ENCODE measurements around the gene TCF7L2. TPM values are rescaled to one million over a fixed set of nuclear protein-coding genes. Genes with fewer than 3 reads are reported as not detected.
A peak's percentile ranks its signal among the peaks of the same experiment; 100 is the strongest.

Gene TCF7L2
- total RNA-seq, 3 donors from 2014 or later, result 33.1 to 44.2 (median 34.1) TPM

DNA sequence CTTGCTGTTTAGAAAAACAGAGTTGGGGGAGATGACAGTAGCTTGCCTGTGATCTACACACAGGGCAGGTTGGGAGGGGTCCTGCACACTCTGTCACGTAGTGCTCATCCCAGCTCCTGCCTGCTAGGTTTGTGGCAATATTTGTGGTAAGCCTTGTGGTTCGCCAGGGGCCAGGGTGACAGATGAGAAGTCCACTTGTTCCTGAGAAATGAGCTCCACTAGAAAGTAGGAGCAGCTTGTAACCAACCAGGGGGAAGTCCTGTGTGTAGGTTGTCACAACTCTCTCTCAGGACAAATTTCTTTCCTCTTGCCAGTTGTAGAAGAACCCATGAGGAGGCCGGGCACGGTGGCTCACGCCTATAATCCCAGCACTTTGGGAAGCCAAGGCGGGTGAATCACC, 147.0 kb downstream of the TCF7L2 start:
- no peaks in the 10 kb centered on the region for H3K27me3 ChIP-seq
- H3K27ac ChIP-seq, result peak overlapping the region; percentile 69 to 81
- intact Hi-C loops (cut with DNase I; ENCODE audit: low total_unique reads), result no loop called here
- no peaks in the 10 kb centered on the region for H3K36me3 ChIP-seq
- peaks cover 0 to 8% of the 10 kb centered on the region in 2 donors for H3K4me1 ChIP-seq
- no peak overlapping the region for H3K4me3 ChIP-seq
- no peak for TF ChIP-seq POLR2AphosphoS5 (IDR thresholded peaks at IDR 0.05)
- TF ChIP-seq POLR2A (IDR thresholded peaks at IDR 0.05), result no peak
- TF ChIP-seq, protein P1, sequence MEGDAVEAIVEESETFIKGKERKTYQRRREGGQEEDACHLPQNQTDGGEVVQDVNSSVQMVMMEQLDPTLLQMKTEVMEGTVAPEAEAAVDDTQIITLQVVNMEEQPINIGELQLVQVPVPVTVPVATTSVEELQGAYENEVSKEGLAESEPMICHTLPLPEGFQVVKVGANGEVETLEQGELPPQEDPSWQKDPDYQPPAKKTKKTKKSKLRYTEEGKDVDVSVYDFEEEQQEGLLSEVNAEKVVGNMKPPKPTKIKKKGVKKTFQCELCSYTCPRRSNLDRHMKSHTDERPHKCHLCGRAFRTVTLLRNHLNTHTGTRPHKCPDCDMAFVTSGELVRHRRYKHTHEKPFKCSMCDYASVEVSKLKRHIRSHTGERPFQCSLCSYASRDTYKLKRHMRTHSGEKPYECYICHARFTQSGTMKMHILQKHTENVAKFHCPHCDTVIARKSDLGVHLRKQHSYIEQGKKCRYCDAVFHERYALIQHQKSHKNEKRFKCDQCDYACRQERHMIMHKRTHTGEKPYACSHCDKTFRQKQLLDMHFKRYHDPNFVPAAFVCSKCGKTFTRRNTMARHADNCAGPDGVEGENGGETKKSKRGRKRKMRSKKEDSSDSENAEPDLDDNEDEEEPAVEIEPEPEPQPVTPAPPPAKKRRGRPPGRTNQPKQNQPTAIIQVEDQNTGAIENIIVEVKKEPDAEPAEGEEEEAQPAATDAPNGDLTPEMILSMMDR (IDR thresholded peaks at IDR 0.05), result no peak
- no peak for DNase-seq (ENCODE audit: low spot score in 2 of 2)
- no peaks in the 10 kb centered on the region for H3K9me3 ChIP-seq

DNA sequence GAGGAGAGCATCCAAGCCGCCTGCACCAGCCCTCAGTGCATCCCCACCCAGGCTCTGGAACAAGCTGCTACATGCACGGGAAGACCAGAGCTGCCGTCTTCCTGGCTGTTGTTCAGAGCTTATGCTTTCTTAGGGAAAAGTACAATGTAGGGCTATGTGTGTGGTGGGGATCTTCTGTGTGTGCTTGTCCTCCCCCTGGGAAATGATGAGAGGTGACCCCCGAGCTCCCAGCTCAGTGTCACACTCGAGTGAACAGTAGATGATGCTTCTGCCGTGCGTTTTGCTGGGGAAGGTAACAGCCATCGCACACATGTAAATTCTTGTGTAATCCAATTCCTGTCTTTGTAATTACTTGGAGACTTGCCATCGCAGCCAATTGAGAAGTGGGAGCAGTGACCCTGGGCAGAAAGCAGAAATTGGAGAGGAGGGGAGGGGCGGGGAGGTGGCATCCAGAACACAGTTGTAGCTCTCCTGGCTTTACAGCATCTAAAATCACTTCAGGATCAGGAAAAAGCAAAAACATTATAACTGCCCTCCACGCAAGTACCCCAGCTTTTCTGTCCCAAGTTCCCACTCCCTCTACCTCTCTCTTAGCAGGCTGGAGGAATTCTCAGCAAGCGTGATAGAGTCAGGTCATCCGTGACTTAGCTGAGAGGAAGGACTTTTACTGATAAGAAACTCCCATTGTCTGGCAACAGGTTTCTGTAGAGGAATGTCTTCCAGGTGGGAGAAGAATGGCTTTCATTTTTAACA, 149.6 kb downstream of the TCF7L2 start:
- H3K27me3 ChIP-seq, result no peaks in the 10 kb centered on the region
- intact Hi-C loops (cut with DNase I; ENCODE audit: low total_unique reads), result no loop called here
- peak in 1 of 3 donors; percentile 38 for TF ChIP-seq POLR2AphosphoS5 (IDR thresholded peaks at IDR 0.05)
- TF ChIP-seq, protein P1 (IDR thresholded peaks at IDR 0.05), result no peak
- no peaks in the 10 kb centered on the region for H3K9me3 ChIP-seq
- peaks cover 4 to 8% of the 10 kb centered on the region in 2 donors for H3K4me1 ChIP-seq
- H3K4me3 ChIP-seq, result no peak overlapping the region
- DNase-seq (ENCODE audit: low spot score in 2 of 2), result no peak
- peak overlapping the region; percentile 66 to 74 for H3K27ac ChIP-seq
- H3K36me3 ChIP-seq, result no peaks in the 10 kb centered on the region

DNA sequence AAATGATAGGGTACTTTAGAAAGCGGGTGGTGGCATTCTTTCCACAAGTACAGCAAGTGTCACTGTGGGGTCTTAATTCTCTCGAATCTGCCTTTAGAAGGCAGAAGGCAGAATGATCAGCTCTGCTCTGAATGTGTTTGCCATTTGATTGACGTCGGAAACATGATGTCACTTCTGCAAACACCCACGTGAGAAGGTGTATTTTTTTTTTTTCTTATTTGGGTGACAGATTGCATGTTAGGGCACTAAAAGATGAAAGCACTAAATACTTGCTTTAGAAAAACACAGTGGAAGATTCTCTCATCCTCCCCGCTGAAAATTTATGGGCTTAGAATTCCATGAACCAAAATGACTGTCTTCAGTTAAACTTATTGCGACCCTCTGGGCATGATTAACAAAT, 150.2 kb downstream of the TCF7L2 start:
- intact Hi-C loops (cut with DNase I; ENCODE audit: low total_unique reads), result no loop called here
- no peak overlapping the region for H3K4me3 ChIP-seq
- no peak for DNase-seq (ENCODE audit: low spot score in 2 of 2)
- no peaks in the 10 kb centered on the region for H3K36me3 ChIP-seq
- H3K4me1 ChIP-seq, result peaks cover 5 to 8% of the 10 kb centered on the region in 2 donors
- H3K27me3 ChIP-seq, result no peaks in the 10 kb centered on the region
- peak overlapping the region; percentile 66 to 74 for H3K27ac ChIP-seq
- no peaks in the 10 kb centered on the region for H3K9me3 ChIP-seq
- no peak for TF ChIP-seq POLR2AphosphoS5 (IDR thresholded peaks at IDR 0.05)
- TF ChIP-seq POLR2A (IDR thresholded peaks at IDR 0.05), result no peak
- TF ChIP-seq, protein P1 (IDR thresholded peaks at IDR 0.05), result no peak

DNA sequence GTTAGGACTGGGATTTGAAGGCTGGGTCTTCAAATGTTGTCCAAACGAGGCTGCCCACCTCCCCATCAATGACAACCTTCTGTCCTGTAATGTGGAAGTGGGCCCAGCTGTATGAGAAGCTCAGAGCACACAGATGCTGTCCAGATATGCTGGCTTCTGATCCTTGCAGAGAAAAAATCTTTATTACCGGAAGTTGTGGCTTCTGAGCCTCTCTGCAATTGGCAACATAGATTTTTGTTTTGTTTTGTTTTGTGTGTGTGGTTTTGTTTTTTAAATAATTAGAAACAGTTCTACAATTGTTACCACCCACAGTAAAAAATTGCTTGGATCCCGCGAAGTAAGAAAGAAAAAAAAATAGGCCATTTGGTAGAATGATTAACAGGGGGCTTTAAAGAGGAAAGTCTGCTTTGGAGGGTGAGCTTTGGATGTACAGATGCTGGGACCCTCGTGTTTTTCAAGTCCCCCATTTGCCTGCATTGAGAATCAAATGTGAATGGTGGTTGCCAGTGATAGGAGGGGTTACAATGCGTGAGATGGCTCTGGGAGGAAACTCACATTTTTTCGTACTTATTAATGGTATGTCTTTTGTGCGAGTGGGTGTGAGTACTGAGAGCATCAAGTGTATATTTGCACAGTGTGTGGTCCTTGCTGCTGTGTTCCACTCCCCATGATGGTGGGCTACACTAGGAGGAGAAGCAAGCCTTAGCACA, 153.2 kb downstream of the TCF7L2 start:
- H3K9me3 ChIP-seq, result no peaks in the 10 kb centered on the region
- H3K36me3 ChIP-seq, result no peaks in the 10 kb centered on the region
- no peaks in the 10 kb centered on the region for H3K27me3 ChIP-seq
- intact Hi-C loops (cut with DNase I; ENCODE audit: low total_unique reads), result no loop called here
- H3K4me1 ChIP-seq, result peaks cover 5 to 8% of the 10 kb centered on the region in 2 donors
- DNase-seq (ENCODE audit: low spot score in 2 of 2), result no peak
- no peak overlapping the region for H3K4me3 ChIP-seq
- TF ChIP-seq, protein P1 (IDR thresholded peaks at IDR 0.05), result no peak
- TF ChIP-seq POLR2A (IDR thresholded peaks at IDR 0.05) (no peak), POLR2AphosphoS5 (IDR thresholded peaks at IDR 0.05) (no peak)
- peak overlapping the region; percentile 74 to 78 for H3K27ac ChIP-seq

DNA sequence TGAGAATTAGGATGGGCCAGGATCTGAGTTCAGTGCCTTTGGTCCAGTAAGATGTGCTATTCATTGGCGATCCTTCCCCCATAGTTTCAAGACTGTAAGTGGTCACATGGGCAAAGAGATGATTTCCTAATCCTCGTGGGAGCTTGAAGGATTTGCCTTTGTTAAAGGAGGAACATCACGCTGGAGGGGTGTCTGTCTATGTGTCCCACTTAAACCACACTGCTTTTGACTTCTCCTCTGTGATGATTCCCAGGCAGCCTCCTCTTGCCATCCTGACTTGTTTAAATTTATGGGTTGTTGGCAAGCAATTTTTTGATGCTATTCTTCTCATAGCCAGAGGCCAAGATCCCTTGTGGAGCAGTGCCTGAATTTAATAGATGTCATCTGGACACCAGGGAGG, 154.0 kb downstream of the TCF7L2 start:
- TF ChIP-seq POLR2AphosphoS5 (IDR thresholded peaks at IDR 0.05), result peak in 1 of 3 donors; percentile 65
- no peak for TF ChIP-seq POLR2A (IDR thresholded peaks at IDR 0.05)
- Histone ChIP-seq H3K4me1 (peaks cover 5 to 8% of the 10 kb centered on the region in 2 donors), H3K27ac (peak overlapping the region; percentile 74 to 78), H3K4me3 (no peak overlapping the region), H3K9me3 (no peaks in the 10 kb centered on the region), H3K36me3 (no peaks in the 10 kb centered on the region), H3K27me3 (no peaks in the 10 kb centered on the region)
- intact Hi-C loops (cut with DNase I; ENCODE audit: low total_unique reads), result no loop called here
- DNase-seq (ENCODE audit: low spot score in 2 of 2), result no peak
